CD4-positive, alpha-beta T cell (primary cell): ENCODE results near the gene SLX4. TPM values are rescaled to one million over a fixed set of nuclear protein-coding genes. Genes with fewer than 3 reads are reported as not detected.

ENCODE experiments used
- ATAC-seq: fragments of 200-7000 bp; cut with Tn5 transposase; one replicate; pipeline ENCODE4 v1.10.0; 2022; ENCODE audit warnings: mild to moderate bottlenecking; ENCODE audit not compliant: poor library complexity
- CTCF ChIA-PET: fragments of 350-600 bp; sonication (Branson Sonifier 250); formaldehyde crosslinking; loops from one replicate; lab custom pipeline; 2021; ENCODE audit warnings: antibody characterized with exemption, inconsistent platforms; lab: Charles Lee
- POLR2A ChIA-PET: fragments of 350-600 bp; sonication (Branson Sonifier 250); formaldehyde crosslinking; loops from one replicate; lab custom pipeline; 2021; ENCODE audit warnings: antibody characterized with exemption, inconsistent platforms; lab: Charles Lee
- DNase-seq, 14 experiments: peaks; one replicate each; pipeline ENCODE4 v3.0.0-alpha.2; 2013 to 2020; ENCODE audit warnings: mixed read lengths in 2 of 14
- H3K27ac ChIP-seq, 2 donors: one replicate each; pipeline versions ENCODE4 v1.5.1 to v1.7.0; 2013; ENCODE audit warnings: low read length in 2 of 2, low read depth in 1 of 2, mild to moderate bottlenecking in 1 of 2
- H3K27me3 ChIP-seq, 2 experiments: 1 replicate in 1 of 2; 2 replicates in 1 of 2; pipeline versions ENCODE4 v1.6.1 to v1.7.0; 2013; ENCODE audit warnings: low read length in 2 of 2, control low read depth in 1 of 2, mild to moderate bottlenecking in 1 of 2, moderate library complexity in 1 of 2; ENCODE audit not compliant: insufficient read depth in 2 of 2, control insufficient read depth in 1 of 2
- H3K36me3 ChIP-seq: one replicate; pipeline ENCODE4 v1.6.1; 2013; ENCODE audit warnings: low read length, control low read depth; ENCODE audit not compliant: insufficient read depth
- H3K4me1 ChIP-seq: one replicate; pipeline ENCODE4 v1.6.1; 2013; ENCODE audit warnings: low read length, control low read depth; ENCODE audit not compliant: insufficient read depth
- H3K4me3 ChIP-seq: one replicate; pipeline ENCODE4 v1.5.1; 2013; ENCODE audit warnings: mild to moderate bottlenecking, low read length, moderate library complexity
- H3K9me3 ChIP-seq, 2 experiments: 1 replicate in 1 of 2; 2 replicates in 1 of 2; pipeline versions ENCODE4 v1.6.1 to v1.7.0; 2013; ENCODE audit warnings: low read length in 2 of 2, mild to moderate bottlenecking in 2 of 2, control low read depth in 1 of 2, moderate library complexity in 1 of 2; ENCODE audit not compliant: control insufficient read depth in 1 of 2, insufficient read depth in 1 of 2
- H3K27ac Mint-ChIP-seq: one replicate; pipeline ENCODE4 v1.8.0; 2020; ENCODE audit warnings: mixed read lengths
- H3K27me3 Mint-ChIP-seq: one replicate; pipeline ENCODE4 v1.8.0; 2021; ENCODE audit warnings: mixed read lengths
- H3K36me3 Mint-ChIP-seq: one replicate; pipeline ENCODE4 v1.8.0; 2021; ENCODE audit warnings: low read depth, mixed read lengths
- H3K4me1 Mint-ChIP-seq: one replicate; pipeline ENCODE4 v1.8.0; 2021; ENCODE audit warnings: low read depth, mixed read lengths
- H3K4me3 Mint-ChIP-seq: one replicate; pipeline ENCODE4 v1.8.0; 2020; ENCODE audit warnings: mild to moderate bottlenecking, mixed read lengths
- H3K9me3 Mint-ChIP-seq: one replicate; pipeline ENCODE4 v1.8.0; 2020; ENCODE audit warnings: mixed read lengths
- CTCF ChIP-seq: fragments of 200-600 bp; IDR thresholded peaks from one replicate; pipeline ENCODE4 v1.8.0; 2022; ENCODE audit warnings: antibody characterized with exemption, mild to moderate bottlenecking
- intact Hi-C, 2 experiments: fragments of 100-400 bp; cut with DNase I in 1 of 2; cut with micrococcal nuclease in 1 of 2; formaldehyde crosslinking; loops; one replicate each; pipeline versions ENCODE4 v1.15.1 to v1.9.0; 2023 to 2025; cut with DNase I, micrococcal nuclease
- total RNA-seq, 174 experiments: library from RNA in 2 of 174; stranded (reverse) in 2 of 174; gene quantifications; one replicate each; pipeline ENCODE4 v1.2.3 and lab custom pipeline; 2021 to 2026

Gene SLX4
- total RNA-seq, 2 experiments from 2014 or later: 5.1 to 5.2 TPM

DNA sequence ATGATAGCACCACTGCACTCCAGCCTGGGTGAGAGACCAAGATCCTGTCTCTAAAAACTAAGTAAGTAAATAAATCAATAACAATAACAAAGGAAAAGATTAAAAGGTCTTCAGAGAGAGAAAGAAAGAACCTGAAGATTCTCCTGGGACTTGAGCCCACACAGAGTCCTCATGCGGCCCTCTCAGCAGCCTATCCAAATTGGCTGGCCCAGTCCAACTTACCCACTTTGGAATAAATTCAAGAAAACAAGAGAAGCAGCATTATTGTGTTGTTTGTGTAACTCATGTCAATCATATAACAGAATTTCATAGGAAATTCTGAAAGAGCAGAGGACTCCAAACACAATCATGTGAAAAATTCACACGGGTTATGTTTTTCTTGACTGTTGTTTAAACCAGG is 3.8 kb downstream of the SLX4 start:
- no peak overlapping the region for H3K27ac Mint-ChIP-seq
- H3K4me1 Mint-ChIP-seq: peaks cover 22% of the 10 kb centered on the region
- Histone ChIP-seq H3K27me3 (no peaks in the 10 kb centered on the region), H3K36me3 (peaks cover 3% of the 10 kb centered on the region), H3K4me1 (peaks cover 18% of the 10 kb centered on the region), H3K4me3 (no peak overlapping the region), H3K27ac (no peak overlapping the region), H3K9me3 (no peaks in the 10 kb centered on the region)
- H3K4me3 Mint-ChIP-seq: peak overlapping the region; percentile 54
- TF ChIP-seq CTCF: no peak
- ChIA-PET CTCF (no interaction called here), POLR2A (no interaction called here)
- intact Hi-C loops: loop anchor here in 1 of 2 experiments (5.0 kb wide), 1 partner anchor 45 kb away; no protein-coding TSS in a partner anchor
- H3K9me3 Mint-ChIP-seq: no peaks in the 10 kb centered on the region
- no peaks in the 10 kb centered on the region for H3K27me3 Mint-ChIP-seq
- no peak for DNase-seq
- no peak for ATAC-seq
- peaks cover 28% of the 10 kb centered on the region for H3K36me3 Mint-ChIP-seq

- ChIA-PET POLR2A (no interaction called here), CTCF (no interaction called here)
- Histone ChIP-seq H3K4me1 (peaks cover 13% of the 10 kb centered on the region), H3K27ac (no peak overlapping the region), H3K4me3 (no peak overlapping the region), H3K9me3 (no peaks in the 10 kb centered on the region), H3K36me3 (peaks cover 6% of the 10 kb centered on the region), H3K27me3 (no peaks in the 10 kb centered on the region)
- H3K4me1 Mint-ChIP-seq: peaks cover 19% of the 10 kb centered on the region
- no peaks in the 10 kb centered on the region for H3K9me3 Mint-ChIP-seq
- H3K27ac Mint-ChIP-seq: no peak overlapping the region
- H3K4me3 Mint-ChIP-seq: peak overlapping the region; percentile 54
- no peaks in the 10 kb centered on the region for H3K27me3 Mint-ChIP-seq
- intact Hi-C loops: loop anchor here in 1 of 2 experiments (5.0 kb wide), 1 partner anchor 45 kb away; no protein-coding TSS in a partner anchor
- DNase-seq (no peak), ATAC-seq (no peak)
- TF ChIP-seq CTCF: no peak
- peaks cover 29% of the 10 kb centered on the region for H3K36me3 Mint-ChIP-seq
These were observed 4.2 kb downstream of the SLX4 start for GRCh38 chr16:3607161-3607560.

DNA sequence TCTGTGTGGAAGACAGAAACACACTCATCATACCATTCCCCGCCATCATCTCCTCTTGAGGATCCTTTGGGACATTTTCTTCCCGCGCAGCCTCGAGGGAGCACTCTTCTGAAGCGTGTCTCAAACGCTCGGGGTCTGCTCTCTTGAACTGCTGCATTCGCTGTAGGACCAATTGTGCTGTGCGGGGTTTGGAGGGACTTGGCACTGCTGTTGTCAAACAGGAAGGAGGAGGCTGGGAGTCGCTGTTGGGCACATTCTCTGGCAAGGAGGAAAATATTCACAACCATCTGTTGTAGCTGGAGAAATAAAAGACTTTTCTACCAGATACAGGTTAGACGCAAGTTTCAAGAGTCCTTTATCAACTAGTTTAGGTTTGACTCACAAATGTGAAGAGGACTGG is 5.0 kb downstream of the SLX4 start:
- peaks cover 10% of the 10 kb centered on the region for H3K4me1 ChIP-seq
- Mint-ChIP-seq H3K27me3 (no peaks in the 10 kb centered on the region), H3K4me1 (peaks cover 12% of the 10 kb centered on the region), H3K4me3 (no peak overlapping the region), H3K36me3 (peaks cover 28% of the 10 kb centered on the region), H3K9me3 (no peaks in the 10 kb centered on the region), H3K27ac (no peak overlapping the region)
- H3K27ac ChIP-seq: no peak overlapping the region
- DNase-seq (no peak), ATAC-seq (no peak)
- intact Hi-C loops: loop anchor here in 1 of 2 experiments (5.0 kb wide), 1 partner anchor 44 kb away; no protein-coding TSS in a partner anchor
- ChIA-PET POLR2A (no interaction called here), CTCF (interaction anchor here (0.6 kb wide), 1 partner anchor 268 kb away, joined by 3 read pairs; no protein-coding TSS in a partner anchor)
- no peaks in the 10 kb centered on the region for H3K27me3 ChIP-seq
- H3K36me3 ChIP-seq: peaks cover 13% of the 10 kb centered on the region
- no peak for TF ChIP-seq CTCF
- no peaks in the 10 kb centered on the region for H3K9me3 ChIP-seq
- no peak overlapping the region for H3K4me3 ChIP-seq
